HL-60 (cell line): ENCODE data around the gene DNAAF1.

ENCODE experiments used
- GABPA ChIP-seq: IDR thresholded peaks from 2 replicates; pipeline ENCODE4 v1.6.1; 2012; ENCODE audit warnings: low read depth
- POLR2AphosphoS5 ChIP-seq: IDR thresholded peaks from 2 replicates; pipeline ENCODE4 v1.6.1; 2012; ENCODE audit warnings: low read depth
- TF ChIP-seq, protein P1 (sequence below): IDR thresholded peaks from one replicate; pipeline ENCODE4 v1.5.1; 2011; ENCODE audit warnings: low read length, control low read depth, inconsistent platforms; ENCODE audit not compliant: insufficient read depth

- TF ChIP-seq, protein P1, sequence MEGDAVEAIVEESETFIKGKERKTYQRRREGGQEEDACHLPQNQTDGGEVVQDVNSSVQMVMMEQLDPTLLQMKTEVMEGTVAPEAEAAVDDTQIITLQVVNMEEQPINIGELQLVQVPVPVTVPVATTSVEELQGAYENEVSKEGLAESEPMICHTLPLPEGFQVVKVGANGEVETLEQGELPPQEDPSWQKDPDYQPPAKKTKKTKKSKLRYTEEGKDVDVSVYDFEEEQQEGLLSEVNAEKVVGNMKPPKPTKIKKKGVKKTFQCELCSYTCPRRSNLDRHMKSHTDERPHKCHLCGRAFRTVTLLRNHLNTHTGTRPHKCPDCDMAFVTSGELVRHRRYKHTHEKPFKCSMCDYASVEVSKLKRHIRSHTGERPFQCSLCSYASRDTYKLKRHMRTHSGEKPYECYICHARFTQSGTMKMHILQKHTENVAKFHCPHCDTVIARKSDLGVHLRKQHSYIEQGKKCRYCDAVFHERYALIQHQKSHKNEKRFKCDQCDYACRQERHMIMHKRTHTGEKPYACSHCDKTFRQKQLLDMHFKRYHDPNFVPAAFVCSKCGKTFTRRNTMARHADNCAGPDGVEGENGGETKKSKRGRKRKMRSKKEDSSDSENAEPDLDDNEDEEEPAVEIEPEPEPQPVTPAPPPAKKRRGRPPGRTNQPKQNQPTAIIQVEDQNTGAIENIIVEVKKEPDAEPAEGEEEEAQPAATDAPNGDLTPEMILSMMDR = no peak
- TF ChIP-seq POLR2AphosphoS5 = no peak
- TF ChIP-seq GABPA = no peak
Measured at GRCh38 chr16:84161037-84161436, 15.9 kb downstream of the DNAAF1 start.
